CD4-positive, alpha-beta T cell treated with Interleukin-1 beta for 1 hour (primary cell): ENCODE measurements around the gene KCNJ15.

ENCODE experiments used
- DNase-seq, 2 donors: peaks; one replicate each; pipeline ENCODE4 v3.0.0-alpha.2; 2020 to 2022

The KCNJ15 gene

DNA sequence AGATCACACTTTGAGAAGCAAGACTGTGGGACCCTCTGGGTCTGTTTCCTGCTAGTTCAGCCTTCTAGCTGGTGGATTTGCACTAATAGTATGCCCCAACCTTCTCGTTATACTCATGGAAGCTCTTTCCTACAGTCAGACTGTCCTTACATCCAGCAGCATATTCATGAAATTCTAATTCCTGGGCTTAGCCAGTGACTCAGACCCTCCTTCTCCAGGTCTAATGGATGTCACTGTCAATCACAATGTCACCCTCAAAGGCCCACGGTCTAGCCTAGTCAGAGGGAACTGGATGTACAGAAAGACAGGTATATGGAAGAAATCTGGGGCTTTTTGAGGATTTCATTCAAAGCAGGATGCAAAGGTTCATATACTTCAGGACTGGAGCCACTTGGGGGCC lies 72.4 kb downstream of the KCNJ15 start:
- no peak for DNase-seq

DNA sequence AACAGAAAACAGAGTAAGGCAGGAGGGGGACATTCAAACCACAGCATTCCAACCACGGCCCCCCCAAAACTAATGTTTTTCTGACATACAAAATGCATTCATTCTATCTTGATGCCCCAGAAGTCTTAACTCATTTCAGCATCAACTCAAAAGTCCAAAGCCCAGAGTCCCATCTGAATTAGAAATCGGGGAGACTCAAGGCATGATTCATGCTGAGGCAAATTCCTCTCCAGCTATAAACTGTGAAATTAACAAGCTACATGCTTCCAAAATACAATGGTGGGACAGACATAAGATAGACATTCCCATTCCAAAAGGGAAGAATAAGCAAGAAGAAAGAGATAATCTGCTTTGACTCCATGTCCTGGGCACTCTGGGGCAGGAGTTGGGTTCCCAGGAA lies 73.9 kb downstream of the KCNJ15 start:
- no peak for DNase-seq

DNA sequence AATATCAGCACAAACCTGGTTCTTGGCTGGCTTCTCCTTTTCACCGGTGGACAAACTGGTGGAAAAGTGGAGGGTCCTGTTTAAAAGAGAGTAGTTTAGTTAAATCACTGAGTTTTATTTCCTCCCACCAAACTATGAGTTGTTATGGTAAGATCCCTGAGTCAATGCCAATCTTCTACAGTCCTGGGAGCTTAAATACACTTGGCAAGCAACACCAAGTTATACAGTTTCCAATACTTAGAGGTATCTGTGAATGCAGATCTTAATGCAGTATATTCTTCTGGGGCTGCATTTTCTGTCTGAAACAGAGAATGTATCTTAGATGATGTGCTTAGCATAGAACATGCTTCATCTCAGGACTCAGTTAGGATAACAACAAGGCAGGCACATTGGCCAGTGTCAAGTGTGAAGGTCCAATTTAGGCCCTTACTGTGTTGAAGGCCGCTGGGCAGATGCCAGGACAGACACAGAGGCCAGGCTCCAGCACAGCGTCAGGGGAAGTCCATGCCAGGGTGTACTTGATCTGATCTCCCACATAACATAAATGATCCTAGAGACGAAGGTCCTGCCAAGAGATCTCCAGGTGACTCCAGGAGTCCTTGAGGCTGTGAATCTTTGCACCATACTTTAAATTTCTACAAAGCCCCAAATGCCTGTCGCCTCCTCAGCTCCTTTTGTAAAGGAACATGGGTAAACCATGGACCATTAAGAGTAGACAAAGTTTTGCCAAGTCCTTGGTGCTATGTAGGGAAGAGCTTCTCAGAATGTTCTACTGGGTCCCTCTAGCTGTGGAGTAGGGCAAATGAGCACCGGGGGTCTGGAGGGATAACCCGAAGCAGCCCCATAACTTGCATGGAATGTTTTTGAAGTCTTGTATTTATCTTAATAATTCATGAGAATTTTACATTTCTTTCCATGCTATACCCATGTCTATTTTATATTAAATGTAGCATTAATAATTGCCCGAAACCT lies 76.8 kb downstream of the KCNJ15 start:
- no peak for DNase-seq

DNA sequence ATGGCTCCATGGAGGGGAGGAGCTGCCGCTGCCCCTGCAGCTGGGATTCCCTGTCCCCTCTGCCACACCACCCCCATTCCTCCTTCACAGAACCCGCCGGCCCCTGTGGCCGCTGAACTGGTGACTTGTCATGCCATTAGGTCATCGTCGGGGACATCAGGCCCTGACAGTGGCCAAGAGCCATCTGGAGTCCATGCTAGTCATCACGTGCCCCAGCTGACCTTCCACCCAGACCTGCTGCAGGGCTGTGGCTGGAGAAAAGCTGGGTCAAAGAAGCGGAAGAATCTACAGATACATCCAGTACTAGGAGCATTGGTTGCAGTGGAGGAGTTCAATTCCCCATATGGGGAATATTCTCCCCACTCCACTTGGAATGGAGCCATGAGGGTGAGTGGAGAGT lies 78.1 kb downstream of the KCNJ15 start:
- no peak for DNase-seq

DNA sequence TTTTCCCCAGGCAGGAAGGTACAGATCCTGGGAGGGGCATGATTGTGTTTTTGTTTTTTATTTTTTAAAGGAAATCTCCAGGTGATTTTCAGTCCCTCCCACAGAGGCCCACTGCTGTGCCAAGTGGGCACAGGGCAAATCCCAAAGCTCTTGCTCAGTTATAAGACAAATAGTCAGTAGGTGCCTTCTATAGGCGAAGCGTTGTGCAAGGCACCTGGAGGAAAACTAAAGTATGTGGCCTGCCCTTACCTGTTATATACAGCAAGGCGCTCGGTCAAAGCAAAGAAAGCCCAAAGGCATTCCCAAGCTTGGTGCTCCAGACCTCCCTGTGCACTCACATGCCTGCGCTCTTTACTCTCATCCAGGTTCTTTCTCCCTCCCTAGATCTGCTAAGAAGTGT lies 81.0 kb downstream of the KCNJ15 start:
- DNase-seq, result no peak

DNA sequence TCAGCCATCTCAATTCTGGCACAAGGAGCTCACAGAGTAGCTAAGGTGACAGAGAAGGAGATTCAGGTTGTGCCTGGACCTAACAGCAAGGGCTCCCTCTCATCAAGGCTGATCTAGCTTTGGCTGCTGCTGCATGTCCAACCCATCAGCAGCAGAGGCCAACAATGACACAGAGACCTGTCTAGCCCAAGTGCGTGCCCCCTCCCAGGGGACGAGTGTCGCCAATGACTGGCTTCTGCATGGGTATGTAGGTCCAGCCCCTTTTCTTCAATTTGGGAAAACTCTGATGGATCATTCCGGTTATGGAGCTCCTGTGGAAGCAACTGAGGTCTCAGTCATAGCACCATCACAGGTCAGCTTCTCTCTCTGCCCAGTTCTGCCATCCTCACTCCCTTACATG lies 83.3 kb downstream of the KCNJ15 start:
- DNase-seq, result no peak

DNA sequence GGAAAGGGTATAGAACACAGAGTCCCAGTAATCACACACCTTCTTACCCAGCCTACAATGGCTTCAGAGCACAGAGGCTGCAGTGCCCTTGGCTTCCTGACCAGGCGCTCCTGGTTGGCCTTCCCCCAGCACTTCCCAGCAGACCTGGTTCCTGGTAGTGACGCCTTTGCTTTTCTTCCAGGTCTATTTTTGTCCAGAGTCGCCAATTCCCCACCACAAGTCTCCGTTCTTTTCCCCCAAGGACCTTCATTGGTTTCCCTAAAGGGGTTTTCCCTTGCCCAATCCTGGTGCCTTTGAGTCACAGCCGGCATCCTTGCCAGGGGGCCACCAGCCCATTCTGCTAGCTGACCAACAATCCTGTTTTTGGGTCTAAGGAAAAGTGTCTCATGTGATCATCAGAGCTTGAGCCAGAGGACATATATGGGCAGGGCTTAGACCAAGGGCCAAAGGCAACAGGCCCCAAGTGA lies 84.8 kb downstream of the KCNJ15 start:
- no peak for DNase-seq

DNA sequence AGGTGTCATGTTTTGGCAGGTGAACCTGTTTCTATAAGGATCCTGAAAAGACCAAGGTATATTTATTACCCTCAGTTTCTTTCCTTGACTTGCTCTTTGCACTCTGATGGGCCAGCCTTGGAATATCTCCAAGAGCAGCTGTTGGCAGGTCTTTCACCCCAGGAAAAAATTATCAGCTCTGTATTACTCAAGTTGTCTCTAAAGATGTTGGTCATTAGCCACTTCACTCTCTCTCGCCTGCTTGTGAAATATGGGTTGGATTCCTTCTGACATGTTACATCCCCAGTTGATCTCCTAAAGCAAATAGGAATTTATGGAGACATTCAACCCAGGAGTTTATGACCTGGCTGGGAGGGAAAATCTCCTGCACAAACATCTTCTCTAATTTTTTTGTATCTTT lies 85.9 kb downstream of the KCNJ15 start:
- DNase-seq, result no peak

DNA sequence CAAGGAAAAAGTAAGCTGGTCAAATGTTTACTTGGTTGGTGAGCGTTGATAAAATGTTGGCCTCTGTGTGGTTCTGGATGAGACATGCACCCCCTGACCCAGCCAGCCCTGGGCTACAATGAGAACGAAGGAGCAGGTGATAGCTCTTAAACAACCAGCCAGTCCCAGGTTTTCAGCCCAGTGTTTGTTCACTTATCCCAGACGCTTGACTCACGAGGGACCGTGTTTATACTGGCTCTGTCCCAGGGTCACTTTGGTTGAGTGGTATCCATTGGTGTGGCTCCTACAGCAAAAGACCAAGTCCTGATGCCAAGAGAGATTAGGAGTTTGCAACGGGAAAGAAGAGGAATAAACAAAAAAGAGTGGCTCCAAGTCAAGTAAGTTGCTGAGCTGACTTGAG lies 86.9 kb downstream of the KCNJ15 start:
- no peak for DNase-seq

DNA sequence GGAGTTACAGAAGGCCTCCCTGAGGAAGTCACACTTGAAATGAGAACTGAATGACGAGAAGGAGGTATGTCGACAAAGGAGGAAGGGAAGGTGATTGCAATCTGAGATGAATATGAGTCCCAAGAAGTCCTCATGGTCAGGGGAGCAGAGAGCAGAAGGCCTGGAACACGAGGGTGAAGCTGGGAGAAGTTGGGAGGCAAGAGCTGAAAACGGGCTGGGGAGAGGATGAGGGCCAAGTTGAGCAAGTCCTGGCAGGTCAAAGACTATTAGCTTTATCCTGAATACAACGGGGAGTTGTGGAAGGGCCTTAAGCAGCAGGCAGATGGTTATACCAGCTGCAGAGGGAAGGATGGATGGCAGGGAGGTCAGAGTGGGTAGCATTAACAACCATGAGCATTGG lies 89.5 kb downstream of the KCNJ15 start:
- no peak for DNase-seq

DNA sequence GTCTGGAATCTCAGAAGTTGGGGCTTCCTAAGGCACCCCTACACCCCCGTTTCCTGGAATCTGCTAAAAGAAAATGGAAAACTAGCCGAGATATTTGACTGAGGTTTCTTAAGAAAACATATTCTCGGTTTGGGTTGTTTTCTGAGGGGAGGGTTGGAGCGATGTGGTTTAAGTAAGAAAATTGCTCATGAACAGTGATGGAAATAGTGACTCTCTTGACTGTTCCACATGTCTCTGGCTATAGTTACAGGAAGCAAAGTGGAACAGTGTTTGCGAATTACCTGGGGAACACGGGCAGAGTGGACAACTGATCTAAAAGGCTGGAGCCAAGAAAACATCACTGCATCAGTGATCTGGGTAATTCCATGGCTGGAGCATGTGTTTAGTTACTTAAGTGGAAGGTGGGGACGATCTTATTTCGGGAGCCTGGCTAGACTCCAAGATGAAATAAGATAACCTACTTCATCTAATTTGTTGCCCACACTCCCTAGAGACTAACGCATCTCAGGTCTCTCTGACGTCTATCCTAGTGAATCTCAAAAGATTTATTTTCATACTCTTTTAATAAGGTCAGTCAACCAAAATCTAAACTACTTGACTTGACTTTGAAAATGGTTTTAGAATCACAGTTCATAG lies 92.4 kb downstream of the KCNJ15 start:
- DNase-seq, result no peak

DNA sequence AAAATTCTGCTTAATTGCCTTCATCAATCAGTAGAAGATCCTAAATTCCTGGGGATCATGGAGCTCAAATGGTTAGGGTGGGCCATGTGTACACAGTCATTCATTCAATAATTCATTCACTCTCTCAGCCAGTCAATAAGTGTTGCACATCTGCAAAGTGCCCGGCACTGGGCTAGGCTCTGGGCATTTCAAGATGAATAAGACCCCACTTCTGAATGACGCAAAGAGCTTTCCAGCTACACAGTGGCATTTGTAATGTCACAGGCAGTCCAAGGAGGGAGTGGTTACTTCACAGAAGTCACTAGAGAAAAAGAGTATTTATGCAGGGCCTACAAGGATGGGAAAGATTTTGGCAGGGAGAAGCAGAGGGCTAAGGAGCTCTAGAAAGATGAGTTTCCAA lies 93.2 kb downstream of the KCNJ15 start:
- no peak for DNase-seq

DNA sequence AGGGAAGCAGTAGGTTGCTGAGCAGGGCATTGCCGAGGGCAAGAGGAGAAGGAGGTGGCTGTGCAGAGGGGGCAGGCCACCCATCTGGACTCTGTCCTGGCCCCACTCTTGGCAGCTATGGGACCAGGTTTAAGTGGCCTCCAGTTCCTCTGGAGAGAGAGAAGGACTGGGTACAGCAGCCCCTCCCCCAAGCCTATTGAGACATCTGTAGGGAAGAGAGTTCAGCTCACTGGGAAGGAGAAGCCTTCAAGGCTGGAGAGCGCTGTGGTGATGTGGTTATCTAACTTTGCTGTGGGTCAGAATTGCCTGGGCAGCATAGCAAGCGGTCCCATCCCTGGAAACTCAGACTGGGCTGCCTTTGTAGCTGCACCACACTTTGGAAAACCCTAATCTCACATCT lies 93.9 kb downstream of the KCNJ15 start:
- peak in 1 of 2 donors; percentile 19 for DNase-seq

DNA sequence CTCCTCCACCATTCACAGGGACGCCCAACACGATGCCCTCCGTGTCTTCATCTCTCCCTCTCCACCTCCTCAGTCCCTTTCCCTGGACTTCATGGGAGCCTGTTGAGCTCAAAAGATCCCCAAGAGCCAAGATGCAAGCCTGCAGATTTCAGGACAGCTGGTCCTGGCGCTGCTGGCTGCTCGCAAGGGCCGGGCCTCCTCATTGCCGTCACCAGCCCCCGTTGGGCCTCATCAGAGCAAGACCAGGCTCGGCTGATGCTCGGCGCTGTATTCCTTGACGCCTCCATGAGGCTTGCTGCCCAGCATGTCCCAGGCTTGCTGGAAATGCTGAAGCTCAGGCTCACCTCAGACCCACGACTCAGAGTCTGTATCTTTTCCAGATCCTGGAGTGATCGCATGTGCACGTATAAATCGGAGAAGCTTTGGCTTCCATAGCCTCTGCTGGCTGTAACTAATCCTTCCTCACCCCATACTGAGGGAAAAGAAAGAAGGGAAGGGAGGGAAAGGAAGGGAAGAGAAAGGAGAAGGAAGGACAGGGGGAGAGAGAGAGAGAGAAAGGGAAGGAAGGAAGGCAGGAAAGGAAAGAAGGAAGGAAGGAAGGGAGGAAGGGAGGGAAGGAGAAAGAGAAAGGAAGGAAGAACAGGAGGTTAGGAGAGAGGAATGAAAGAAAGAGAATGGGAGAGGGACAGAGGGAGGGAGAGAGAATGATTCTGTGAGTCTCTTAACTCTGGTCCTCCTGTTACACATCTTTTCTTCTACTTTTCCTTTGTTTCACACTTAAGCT lies 94.6 kb downstream of the KCNJ15 start:
- no peak for DNase-seq

DNA sequence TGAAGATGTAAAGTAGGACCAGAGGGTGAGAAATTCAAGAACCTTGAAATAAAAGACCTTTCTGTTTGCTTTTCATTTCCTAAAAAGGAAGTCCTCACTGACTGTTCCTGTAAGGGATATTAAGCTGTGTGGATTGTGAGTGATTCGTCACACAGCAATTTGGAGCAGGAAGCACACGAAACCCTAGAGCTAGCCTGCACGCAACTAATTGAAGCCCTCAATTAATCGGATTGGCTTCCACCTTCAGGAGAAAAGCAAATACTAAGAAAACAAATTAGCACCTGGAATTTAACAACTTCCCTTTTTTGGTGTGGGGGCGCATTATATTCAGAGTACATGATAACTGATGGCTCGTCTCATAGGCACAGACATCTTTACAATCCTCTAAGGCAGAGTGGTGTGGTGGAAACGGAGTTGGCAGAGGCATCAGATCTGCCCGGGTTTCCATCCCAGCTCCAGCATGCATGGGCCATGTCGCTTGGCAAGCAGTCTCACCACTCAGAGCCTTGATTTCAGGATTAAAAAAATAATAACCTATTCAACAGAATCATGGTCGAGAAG lies 95.2 kb downstream of the KCNJ15 start:
- no peak for DNase-seq

DNA sequence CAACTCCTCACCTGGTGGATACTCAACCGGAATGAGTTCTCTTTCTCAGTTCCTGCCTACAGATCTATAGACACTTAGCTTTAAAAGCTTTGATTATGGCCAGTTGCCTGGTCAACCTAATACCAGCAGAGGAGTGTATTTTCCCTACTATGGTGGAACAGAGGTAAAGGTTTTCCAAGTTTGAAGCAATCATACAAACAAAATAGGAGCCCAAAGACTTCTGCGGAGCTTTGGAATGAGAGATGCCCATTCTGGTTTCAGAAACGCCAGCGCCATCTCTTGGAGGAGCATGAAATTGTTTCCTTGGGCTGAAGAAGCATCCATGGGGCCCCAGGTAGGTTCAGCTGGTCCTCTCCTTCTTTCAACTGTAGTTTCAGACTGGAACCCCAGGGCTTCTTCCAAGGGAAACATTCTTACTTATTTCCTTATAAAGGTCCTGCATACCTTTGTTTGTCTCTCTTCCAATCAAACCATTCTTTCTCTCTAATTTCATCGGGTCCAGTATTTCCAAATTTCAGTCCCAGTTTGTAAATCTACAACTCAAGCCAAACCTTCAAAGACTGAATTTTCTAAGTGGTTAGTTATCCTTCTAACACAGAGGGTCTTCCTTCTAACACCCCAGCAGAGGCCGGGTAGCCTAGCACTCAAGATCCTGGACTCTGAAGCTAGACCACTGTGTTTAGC lies 95.9 kb downstream of the KCNJ15 start:
- DNase-seq, result peak; percentile 24 to 34

DNA sequence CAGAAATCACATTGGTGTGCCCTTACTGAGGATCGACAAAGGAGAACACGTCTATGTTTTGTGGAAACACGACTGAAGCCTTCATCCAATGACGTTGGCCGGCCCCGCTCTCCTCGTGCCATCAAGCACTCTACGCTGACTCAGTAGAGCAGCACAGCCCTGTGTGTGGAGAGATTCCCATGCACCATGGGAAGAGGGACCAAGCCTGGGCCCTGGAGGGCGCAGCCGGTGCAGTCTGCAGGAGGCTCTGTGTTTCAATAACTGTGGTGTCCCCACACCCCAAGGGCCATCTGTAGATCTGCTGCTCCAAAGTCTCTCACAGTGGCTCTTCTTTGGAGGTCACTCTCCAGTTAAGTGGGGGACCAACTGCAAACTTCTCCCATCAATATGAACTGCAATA lies 97.4 kb downstream of the KCNJ15 start:
- DNase-seq, result no peak

DNA sequence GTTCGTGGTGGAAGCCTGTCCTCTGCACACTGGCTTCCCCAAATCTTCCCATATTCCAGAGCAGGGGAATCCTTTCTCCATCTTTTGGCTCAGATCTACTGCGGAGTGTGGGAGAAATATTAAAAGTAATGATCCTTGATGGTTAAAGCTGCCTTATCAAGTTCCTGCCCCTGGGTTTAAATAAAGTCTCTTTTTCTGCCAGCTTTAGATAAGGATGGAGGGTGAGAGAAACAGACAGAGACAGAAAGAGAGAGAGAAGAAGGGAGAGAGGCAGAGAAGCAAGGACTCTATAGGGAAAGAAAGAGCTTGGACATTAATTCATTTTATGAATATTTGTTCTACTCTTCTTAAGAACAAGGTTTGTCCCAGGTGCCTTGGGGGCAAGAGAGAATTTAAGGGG lies 98.0 kb downstream of the KCNJ15 start:
- no peak for DNase-seq

DNA sequence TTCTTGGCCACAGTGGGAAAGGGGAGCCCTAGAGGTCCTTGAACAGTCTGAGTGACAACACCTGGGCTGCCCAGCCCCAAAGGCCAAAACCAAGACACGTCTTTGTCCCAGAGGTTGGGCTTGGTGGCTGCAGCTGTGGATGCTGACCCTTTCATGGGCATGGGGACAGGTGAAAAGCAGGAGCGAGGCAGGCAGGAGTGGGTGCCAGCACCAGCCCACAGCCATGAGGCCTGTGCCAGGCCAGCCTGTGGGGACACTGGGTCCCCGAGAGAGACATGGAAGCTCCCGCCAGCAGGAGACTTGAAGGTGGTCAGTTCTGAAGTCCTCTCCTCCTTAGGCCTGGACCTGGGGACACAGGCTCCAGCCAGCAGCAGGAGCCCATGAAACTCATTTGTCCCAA lies 98.6 kb downstream of the KCNJ15 start:
- no peak for DNase-seq

DNA sequence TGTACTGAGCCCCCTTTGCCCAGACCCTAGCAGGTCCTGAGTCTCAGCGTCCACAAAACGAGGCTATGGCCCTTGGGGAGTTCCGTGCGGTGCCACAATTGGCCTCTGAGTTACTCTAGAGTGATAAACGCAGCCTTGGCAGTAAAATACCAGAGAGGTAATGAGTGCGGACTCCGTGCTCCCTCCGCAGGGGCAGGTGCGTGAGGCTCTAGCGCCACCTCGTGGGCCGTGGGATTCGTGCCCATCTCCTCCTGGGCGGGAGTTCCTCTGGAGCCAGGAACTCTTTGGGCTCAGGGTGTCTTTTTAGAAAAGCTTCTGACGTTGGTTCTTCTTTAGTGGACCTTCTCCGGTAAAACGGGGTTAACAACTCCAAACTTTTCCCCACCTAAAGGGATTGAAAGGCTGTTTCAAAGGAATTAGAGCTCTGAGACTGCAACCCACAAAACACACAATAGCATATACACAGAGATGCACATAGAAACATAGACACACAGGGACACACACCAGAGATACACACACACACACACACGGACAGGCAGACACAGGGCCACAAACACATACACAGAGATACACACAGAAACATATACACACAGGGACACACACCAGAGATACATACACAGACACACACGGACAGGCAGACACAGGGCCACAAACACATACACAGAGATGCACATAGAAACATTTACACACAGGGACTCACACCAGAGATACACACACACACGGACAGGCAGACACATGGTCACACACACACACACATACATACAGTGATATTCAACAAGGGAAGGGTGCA lies 99.4 kb downstream of the KCNJ15 start:
- peak; percentile 45 to 60 for DNase-seq
